ENCODE results near the gene WHRN. TPM values are rescaled to one million over a fixed set of nuclear protein-coding genes. Genes with fewer than 3 reads are reported as not detected.

The WHRN gene
- total and polyA plus RNA-seq, 9 donors = 0.89 to 5.5 (median 3.3) TPM

DNA sequence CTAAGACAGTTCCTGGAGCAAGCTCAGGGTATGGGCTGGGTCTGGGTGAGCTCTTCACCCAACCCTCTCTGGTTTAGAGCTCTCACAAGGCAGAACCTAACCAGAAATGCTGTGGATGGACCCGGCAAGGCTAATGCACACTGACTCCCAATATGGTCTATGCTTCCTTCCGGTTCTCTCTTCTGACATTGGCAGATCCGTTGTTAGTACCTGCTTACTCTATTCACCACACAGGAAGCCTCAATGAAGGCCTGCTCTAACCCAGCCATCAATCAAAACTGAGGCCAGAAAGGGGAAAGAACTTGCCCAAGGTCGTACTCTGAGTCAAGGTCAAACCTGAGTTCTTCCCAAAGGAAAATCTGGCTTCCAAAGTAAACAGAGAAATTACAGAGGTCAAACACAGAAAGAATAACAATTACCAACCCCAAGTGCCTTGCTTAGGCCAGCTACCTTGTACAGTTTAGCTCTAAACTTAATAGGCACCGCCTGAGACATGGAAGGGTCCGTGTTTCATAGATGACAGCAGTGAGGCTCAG is 71.5 kb downstream of the WHRN start:
- no peaks in the 10 kb centered on the region for H3K27me3 ChIP-seq (ENCODE audit: control insufficient read depth, insufficient read depth, low read length)
- WGBS (ENCODE audit: insufficient coverage) = 83% methylated on average over 4 of the region's 6 CpGs
- no peak for DNase-seq
- no peak overlapping the region for H3K27ac ChIP-seq (ENCODE audit: low read length)
- H3K4me3 ChIP-seq (ENCODE audit: low read length) = no peak overlapping the region
- H3K36me3 ChIP-seq (ENCODE audit: control insufficient read depth, insufficient read depth, low read length) = no peaks in the 10 kb centered on the region
- H3K9me3 ChIP-seq (replicated peaks; ENCODE audit: control insufficient read depth, low read depth, low read length) = no peaks in the 10 kb centered on the region
- no peaks in the 10 kb centered on the region for H3K4me1 ChIP-seq (ENCODE audit: control insufficient read depth, insufficient read depth, low read length)

DNA sequence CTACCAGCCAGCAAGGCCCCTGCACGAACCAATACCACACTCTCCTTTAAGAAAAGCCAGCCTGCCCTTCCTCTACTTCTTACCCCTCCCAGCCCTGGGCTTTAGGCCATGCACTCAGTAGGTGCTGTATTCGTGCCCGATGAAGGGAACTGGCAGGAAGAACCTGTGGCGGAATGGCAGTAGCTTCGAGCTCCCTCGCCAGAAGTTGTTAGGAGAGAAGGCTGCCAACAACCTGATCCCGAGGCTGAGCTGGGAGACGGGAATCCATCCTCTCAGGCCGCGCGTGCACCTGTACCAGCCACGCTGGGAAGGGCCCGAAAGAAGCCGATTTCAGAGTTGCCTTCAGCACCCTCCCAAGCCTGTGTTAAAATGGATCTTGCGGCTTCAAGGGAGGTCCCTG is 72.2 kb downstream of the WHRN start:
- Histone ChIP-seq H3K27ac (ENCODE audit: low read length) (no peak overlapping the region), H3K9me3 (replicated peaks; ENCODE audit: control insufficient read depth, low read depth, low read length) (no peaks in the 10 kb centered on the region), H3K4me1 (ENCODE audit: control insufficient read depth, insufficient read depth, low read length) (peaks cover 2% of the 10 kb centered on the region), H3K36me3 (ENCODE audit: control insufficient read depth, insufficient read depth, low read length) (no peaks in the 10 kb centered on the region), H3K27me3 (ENCODE audit: control insufficient read depth, insufficient read depth, low read length) (no peaks in the 10 kb centered on the region), H3K4me3 (ENCODE audit: low read length) (no peak overlapping the region)
- no peak for DNase-seq
- WGBS (ENCODE audit: insufficient coverage) = 68% methylated on average over 7 of the region's 15 CpGs

DNA sequence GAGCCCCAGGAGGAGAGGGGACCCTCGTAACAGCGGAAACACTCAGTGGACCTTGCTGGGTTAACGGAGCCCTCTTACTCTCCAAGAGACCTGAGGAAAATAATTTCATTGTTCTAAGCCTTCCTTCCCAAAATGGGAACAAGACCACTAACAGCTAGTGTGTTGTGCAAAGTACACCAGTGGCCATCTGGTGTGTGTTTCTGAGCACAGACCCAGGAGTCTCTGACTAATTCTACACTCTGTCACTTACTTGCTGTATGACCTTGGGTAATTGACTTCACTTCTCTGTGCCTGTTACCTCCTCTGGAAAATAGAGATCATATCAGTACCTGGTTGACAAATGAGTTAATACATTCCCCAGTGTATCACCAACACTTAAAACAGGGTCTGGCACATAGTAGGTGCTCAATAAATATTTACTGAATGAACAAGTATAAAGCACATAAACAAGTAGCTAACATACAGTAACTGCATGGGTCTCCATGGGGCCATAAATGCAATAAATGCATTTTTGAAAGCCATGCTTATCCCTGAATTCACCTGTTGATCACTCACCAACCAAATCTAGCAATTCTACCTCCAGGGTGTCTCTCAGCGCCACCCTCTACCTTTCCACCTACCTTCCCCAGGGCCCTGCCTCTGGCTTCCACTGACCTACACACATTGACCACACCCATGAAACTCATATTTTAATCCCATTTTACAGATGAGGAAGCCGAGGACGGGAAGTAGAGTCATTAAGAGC is 72.8 kb downstream of the WHRN start:
- no peaks in the 10 kb centered on the region for H3K27me3 ChIP-seq (ENCODE audit: control insufficient read depth, insufficient read depth, low read length)
- H3K36me3 ChIP-seq (ENCODE audit: control insufficient read depth, insufficient read depth, low read length) = no peaks in the 10 kb centered on the region
- H3K27ac ChIP-seq (ENCODE audit: low read length) = no peak overlapping the region
- no peak for DNase-seq
- no peaks in the 10 kb centered on the region for H3K9me3 ChIP-seq (replicated peaks; ENCODE audit: control insufficient read depth, low read depth, low read length)
- no peak overlapping the region for H3K4me3 ChIP-seq (ENCODE audit: low read length)
- 61% methylated on average over 3 of the region's 6 CpGs for WGBS (ENCODE audit: insufficient coverage)
- peaks cover 2% of the 10 kb centered on the region for H3K4me1 ChIP-seq (ENCODE audit: control insufficient read depth, insufficient read depth, low read length)

DNA sequence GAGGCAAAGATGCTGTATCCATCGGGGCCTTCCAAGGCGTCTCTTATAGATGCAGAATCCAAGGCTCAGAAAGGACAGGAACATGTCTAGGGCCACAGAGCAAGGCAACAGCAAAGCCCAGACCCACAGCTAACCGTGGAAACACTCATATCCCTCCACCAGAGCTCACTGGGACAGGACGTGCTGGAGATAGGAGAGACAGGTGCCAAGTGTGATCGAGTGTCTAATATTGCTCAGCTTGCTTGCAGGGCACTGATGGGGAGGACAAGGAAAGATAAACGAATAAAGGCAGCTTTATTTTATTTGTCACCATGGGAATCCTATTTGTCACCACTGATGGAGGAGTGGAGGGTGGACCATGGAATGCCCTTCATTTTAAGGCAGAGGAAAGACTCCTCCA is 73.5 kb downstream of the WHRN start:
- peaks cover 2% of the 10 kb centered on the region for H3K4me1 ChIP-seq (ENCODE audit: control insufficient read depth, insufficient read depth, low read length)
- 92% methylated on average over 4 of the region's 6 CpGs for WGBS (ENCODE audit: insufficient coverage)
- no peaks in the 10 kb centered on the region for H3K36me3 ChIP-seq (ENCODE audit: control insufficient read depth, insufficient read depth, low read length)
- H3K27ac ChIP-seq (ENCODE audit: low read length) = no peak overlapping the region
- H3K9me3 ChIP-seq (replicated peaks; ENCODE audit: control insufficient read depth, low read depth, low read length) = no peaks in the 10 kb centered on the region
- no peak for DNase-seq
- no peaks in the 10 kb centered on the region for H3K27me3 ChIP-seq (ENCODE audit: control insufficient read depth, insufficient read depth, low read length)
- no peak overlapping the region for H3K4me3 ChIP-seq (ENCODE audit: low read length)

DNA sequence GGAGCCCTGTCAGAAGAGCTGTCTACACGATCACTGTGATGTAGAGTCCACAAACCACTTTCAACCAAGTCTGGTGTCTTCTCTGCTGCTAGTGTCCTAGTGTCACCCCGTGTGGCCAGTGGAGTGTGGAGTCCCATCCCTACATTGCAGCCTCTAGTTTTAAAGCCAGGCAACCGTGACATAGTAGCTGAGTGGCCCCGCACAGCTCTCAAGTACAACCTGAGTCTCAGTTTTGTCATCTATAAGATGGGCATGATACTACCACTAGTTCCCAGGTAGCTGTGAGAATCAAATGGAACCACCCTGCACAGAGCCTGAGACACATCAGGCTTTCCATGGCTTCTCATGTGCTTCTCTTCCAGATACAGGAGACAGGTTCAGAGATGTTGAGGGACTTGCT is 74.3 kb downstream of the WHRN start:
- no peak for DNase-seq
- H3K27me3 ChIP-seq (ENCODE audit: control insufficient read depth, insufficient read depth, low read length) = no peaks in the 10 kb centered on the region
- WGBS (ENCODE audit: insufficient coverage) = 81% methylated on average over 4 of the region's 4 CpGs

DNA sequence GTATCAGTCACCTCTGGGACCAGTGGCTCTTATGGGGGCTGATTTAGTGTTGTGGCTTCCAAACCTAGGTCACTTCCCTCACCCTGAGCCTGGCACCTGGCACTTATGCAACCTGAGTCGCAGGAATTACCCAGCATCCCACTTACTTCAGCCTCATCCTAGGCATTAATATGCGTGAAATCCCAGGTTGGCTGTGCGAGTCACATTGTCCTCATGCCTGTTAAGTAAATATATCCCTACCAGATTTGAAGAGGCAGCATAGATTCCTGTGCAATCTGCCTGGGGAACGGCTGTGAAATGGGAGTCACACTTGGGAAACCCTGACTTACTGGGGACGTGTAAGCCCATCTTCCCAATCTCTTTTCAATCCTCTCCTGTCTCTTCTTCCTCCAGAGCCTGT is 74.8 kb downstream of the WHRN start:
- Histone ChIP-seq H3K4me1 (ENCODE audit: control insufficient read depth, insufficient read depth, low read length) (peaks cover 2% of the 10 kb centered on the region), H3K36me3 (ENCODE audit: control insufficient read depth, insufficient read depth, low read length) (no peaks in the 10 kb centered on the region), H3K27me3 (ENCODE audit: control insufficient read depth, insufficient read depth, low read length) (no peaks in the 10 kb centered on the region), H3K27ac (ENCODE audit: low read length) (no peak overlapping the region), H3K4me3 (ENCODE audit: low read length) (no peak overlapping the region), H3K9me3 (replicated peaks; ENCODE audit: control insufficient read depth, low read depth, low read length) (no peaks in the 10 kb centered on the region)
- DNase-seq = no peak
- WGBS (ENCODE audit: insufficient coverage) = 69% methylated on average over 5 of the region's 5 CpGs

More for the DNA sequence above, 74.3 kb downstream of the WHRN start:
- H3K27ac ChIP-seq (ENCODE audit: low read length) = no peak overlapping the region
- peaks cover 2% of the 10 kb centered on the region for H3K4me1 ChIP-seq (ENCODE audit: control insufficient read depth, insufficient read depth, low read length)
- no peak overlapping the region for H3K4me3 ChIP-seq (ENCODE audit: low read length)
- no peaks in the 10 kb centered on the region for H3K9me3 ChIP-seq (replicated peaks; ENCODE audit: control insufficient read depth, low read depth, low read length)
- no peaks in the 10 kb centered on the region for H3K36me3 ChIP-seq (ENCODE audit: control insufficient read depth, insufficient read depth, low read length)

DNA sequence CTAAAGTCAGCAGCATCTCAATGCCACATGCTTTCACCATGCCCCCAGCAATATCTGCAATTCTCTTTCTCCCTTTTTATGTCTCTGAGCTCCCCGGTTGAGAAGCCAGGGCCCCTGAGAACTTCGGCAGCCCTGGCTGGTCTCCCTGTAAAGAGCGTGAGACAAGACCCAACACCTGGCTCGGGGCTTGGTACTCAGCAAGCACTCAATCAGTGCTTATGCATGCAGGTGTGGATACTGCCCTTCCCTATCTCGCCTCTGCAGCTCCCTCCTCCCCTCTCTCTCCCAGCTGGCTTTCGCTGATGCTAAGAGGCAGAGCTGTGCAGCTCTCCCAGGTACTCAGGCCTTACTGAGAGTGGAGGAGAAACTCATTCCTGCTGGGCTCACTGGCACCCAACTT is 75.8 kb downstream of the WHRN start:
- WGBS (ENCODE audit: insufficient coverage) = 72% methylated on average over 4 of the region's 6 CpGs

DNA sequence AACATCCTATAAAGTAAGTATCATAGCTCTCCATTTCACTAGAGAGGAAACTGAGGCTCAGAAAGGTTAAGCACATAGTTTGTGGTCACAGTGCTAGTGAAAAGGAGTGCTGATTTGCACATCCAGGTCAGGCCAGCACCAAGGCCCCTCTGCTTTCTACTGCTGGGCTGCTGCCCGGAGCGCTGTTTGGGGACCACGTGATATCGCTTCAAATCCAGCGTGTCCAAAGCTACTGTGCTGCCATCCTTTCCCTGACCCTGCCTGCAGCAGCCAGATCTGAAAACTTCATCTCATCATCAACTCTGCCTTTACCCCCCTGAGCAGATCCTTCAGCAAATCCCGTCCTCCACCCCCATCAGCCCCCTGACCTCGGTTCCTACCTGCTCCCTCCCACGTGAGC is 76.8 kb downstream of the WHRN start:
- Histone ChIP-seq H3K9me3 (replicated peaks; ENCODE audit: control insufficient read depth, low read depth, low read length) (no peaks in the 10 kb centered on the region), H3K27ac (ENCODE audit: low read length) (no peak overlapping the region), H3K4me1 (ENCODE audit: control insufficient read depth, insufficient read depth, low read length) (peaks cover 2% of the 10 kb centered on the region), H3K4me3 (ENCODE audit: low read length) (no peak overlapping the region), H3K36me3 (ENCODE audit: control insufficient read depth, insufficient read depth, low read length) (no peaks in the 10 kb centered on the region), H3K27me3 (ENCODE audit: control insufficient read depth, insufficient read depth, low read length) (no peaks in the 10 kb centered on the region)
- WGBS (ENCODE audit: insufficient coverage) = 80% methylated on average over 8 of the region's 8 CpGs
- no peak for DNase-seq

More for the DNA sequence above, 75.8 kb downstream of the WHRN start:
- Histone ChIP-seq H3K9me3 (replicated peaks; ENCODE audit: control insufficient read depth, low read depth, low read length) (no peaks in the 10 kb centered on the region), H3K36me3 (ENCODE audit: control insufficient read depth, insufficient read depth, low read length) (no peaks in the 10 kb centered on the region), H3K27ac (ENCODE audit: low read length) (no peak overlapping the region), H3K27me3 (ENCODE audit: control insufficient read depth, insufficient read depth, low read length) (no peaks in the 10 kb centered on the region), H3K4me1 (ENCODE audit: control insufficient read depth, insufficient read depth, low read length) (peaks cover 2% of the 10 kb centered on the region), H3K4me3 (ENCODE audit: low read length) (no peak overlapping the region)
- DNase-seq = no peak

DNA sequence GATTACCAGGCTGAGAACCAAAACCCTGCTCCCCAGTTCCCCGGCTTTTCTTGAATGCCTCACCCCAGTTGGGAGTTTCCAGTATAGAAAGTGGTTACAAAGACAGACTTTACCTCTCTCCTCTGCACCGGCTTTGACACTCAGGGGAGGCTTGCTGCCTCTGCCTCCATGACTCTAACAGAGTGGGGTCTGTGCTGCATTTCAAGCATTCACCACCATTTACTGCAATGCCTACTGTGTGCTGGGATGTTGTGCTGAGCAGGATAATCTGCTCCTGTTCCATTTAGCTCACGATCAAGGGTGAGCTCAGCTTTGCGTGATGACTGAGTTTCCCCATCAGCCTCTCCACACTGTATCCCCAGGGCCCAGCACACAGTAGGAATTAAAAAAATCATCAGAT is 77.6 kb downstream of the WHRN start:
- no peaks in the 10 kb centered on the region for H3K9me3 ChIP-seq (replicated peaks; ENCODE audit: control insufficient read depth, low read depth, low read length)
- H3K27ac ChIP-seq (ENCODE audit: low read length) = no peak overlapping the region
- H3K4me3 ChIP-seq (ENCODE audit: low read length) = no peak overlapping the region
- peaks cover 2% of the 10 kb centered on the region for H3K4me1 ChIP-seq (ENCODE audit: control insufficient read depth, insufficient read depth, low read length)
- 83% methylated on average over 1 of the region's 4 CpGs for WGBS (ENCODE audit: insufficient coverage)
- no peaks in the 10 kb centered on the region for H3K36me3 ChIP-seq (ENCODE audit: control insufficient read depth, insufficient read depth, low read length)
- no peak for DNase-seq
- no peaks in the 10 kb centered on the region for H3K27me3 ChIP-seq (ENCODE audit: control insufficient read depth, insufficient read depth, low read length)

DNA sequence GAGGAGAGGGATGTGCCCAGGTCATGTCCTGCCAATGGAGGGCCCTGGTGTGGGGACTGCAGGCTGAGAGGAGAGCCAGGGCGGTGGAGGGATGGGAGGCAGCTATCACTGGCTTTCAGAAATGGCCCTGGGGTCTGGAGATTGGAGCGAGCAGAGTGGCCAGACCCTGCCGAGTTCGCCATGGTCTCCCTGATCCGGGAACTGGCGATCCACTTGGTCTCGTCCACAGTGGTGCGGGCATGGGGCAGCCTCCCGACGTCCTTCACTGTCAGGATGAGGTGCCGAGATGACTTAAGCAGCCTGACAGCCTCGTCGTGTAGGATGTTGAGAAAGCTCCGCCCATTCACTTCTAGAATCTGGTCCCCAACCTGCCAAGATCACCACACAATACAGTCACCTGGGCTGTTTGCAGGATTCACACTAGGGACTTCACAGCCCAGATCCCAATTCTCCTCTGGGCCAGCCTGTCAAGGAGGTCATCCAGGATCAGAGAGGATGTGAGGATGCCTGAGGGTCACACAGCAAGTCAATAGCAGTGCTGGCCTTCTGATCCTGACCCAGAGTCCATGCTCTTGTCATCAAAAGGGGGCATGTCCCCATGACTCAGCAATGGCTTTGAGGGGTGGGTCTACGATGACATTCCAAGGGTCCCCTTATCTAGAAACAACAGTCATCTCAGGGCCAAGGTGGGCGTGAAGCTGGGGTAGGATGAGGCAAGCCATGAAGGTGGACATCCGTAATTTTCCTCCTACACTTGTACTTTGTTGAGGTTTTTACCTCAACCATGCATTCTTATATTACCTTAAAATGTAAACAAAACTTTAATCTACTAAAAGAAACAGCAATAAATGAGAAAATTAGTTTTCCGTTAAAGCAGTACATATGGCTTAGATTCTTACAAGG is 79.0 kb downstream of the WHRN start:
- H3K27me3 ChIP-seq (ENCODE audit: control insufficient read depth, insufficient read depth, low read length) = no peaks in the 10 kb centered on the region
- WGBS (ENCODE audit: insufficient coverage) = 90% methylated on average over 10 of the region's 18 CpGs
- peaks cover 2% of the 10 kb centered on the region for H3K4me1 ChIP-seq (ENCODE audit: control insufficient read depth, insufficient read depth, low read length)
- H3K4me3 ChIP-seq (ENCODE audit: low read length) = no peak overlapping the region
- H3K27ac ChIP-seq (ENCODE audit: low read length) = no peak overlapping the region
- no peaks in the 10 kb centered on the region for H3K36me3 ChIP-seq (ENCODE audit: control insufficient read depth, insufficient read depth, low read length)
- no peak for DNase-seq
- no peaks in the 10 kb centered on the region for H3K9me3 ChIP-seq (replicated peaks; ENCODE audit: control insufficient read depth, low read depth, low read length)
